ENCODE results near the gene DENND2C. TPM values are rescaled to one million over a fixed set of nuclear protein-coding genes. Genes with fewer than 3 reads are reported as not detected.

The DENND2C gene
- total and polyA plus RNA-seq, 2 donors from 2014 or later, result 0.88 to 2.5 TPM

DNA sequence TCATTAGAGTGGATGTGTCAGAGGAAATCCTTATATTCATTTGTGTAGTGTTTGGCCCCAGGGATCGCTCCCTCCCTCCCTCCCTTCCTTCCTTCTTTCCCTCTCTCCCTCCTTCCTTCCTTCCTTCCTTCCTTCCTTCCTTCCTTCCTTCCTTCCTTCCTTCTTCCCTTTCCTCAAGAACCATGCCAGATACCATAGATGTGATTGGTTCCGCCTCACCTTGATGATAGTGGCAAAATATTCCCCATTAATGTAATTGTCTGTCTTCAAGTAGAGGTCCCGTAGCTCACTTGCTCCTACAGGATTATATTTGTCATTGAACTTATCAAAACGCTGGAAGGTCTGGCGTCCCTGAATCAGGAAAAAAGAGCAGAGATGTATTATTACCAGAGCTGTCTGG is 7.8 kb upstream of the DENND2C start:
- intact Hi-C loops (cut with DNase I), result no loop called here

DNA sequence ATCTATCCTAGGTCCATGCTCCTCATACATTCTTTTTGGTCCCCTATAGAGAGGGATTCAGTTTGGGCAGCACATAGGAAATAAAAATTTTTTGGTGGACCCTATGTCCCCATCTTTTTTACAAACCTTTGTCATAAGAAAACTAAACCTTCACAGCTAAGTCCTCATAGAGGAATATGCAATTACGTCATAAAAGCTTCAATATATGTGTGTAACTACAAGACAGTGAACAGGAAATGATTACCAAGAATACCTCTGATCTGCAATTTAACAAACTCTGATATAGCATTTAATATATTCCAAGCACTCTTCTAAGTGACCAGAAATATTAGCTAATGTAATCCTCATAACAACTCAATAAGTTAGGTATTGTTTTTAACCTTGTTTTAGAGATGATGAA is 6.3 kb upstream of the DENND2C start:
- Histone ChIP-seq H3K9me3 (ENCODE audit: control insufficient read depth in 2 of 3, insufficient read depth in 1 of 3, low read length in 3 of 3) (no peaks in the 10 kb centered on the region), H3K4me3 (ENCODE audit: low read length in 3 of 3) (no peak overlapping the region), H3K27ac (ENCODE audit: low read depth in 2 of 2, low read length in 2 of 2) (no peak overlapping the region), H3K27me3 (ENCODE audit: control insufficient read depth, insufficient read depth, low read length) (no peaks in the 10 kb centered on the region), H3K9ac (ENCODE audit: low read length in 3 of 3) (no peak overlapping the region), H3K4me1 (ENCODE audit: control insufficient read depth in 2 of 3, insufficient read depth in 2 of 3, low read depth in 1 of 3, low read length in 3 of 3) (no peaks in the 10 kb centered on the region), H3K36me3 (ENCODE audit: control insufficient read depth in 2 of 3, insufficient read depth in 3 of 3, low read length in 3 of 3) (no peaks in the 10 kb centered on the region)
- no peak for FAIRE-seq
- no peak for DNase-seq
- TF ChIP-seq, protein P1, sequence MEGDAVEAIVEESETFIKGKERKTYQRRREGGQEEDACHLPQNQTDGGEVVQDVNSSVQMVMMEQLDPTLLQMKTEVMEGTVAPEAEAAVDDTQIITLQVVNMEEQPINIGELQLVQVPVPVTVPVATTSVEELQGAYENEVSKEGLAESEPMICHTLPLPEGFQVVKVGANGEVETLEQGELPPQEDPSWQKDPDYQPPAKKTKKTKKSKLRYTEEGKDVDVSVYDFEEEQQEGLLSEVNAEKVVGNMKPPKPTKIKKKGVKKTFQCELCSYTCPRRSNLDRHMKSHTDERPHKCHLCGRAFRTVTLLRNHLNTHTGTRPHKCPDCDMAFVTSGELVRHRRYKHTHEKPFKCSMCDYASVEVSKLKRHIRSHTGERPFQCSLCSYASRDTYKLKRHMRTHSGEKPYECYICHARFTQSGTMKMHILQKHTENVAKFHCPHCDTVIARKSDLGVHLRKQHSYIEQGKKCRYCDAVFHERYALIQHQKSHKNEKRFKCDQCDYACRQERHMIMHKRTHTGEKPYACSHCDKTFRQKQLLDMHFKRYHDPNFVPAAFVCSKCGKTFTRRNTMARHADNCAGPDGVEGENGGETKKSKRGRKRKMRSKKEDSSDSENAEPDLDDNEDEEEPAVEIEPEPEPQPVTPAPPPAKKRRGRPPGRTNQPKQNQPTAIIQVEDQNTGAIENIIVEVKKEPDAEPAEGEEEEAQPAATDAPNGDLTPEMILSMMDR (IDR thresholded peaks at IDR 0.05; ENCODE audit: borderline replicate concordance, extremely low read depth, insufficient read depth), result no peak
- intact Hi-C loops (cut with DNase I), result no loop called here

More for the DNA sequence above, 7.8 kb upstream of the DENND2C start:
- H3K9ac ChIP-seq (ENCODE audit: low read length in 3 of 3), result no peak overlapping the region
- no peaks in the 10 kb centered on the region for H3K4me1 ChIP-seq (ENCODE audit: control insufficient read depth in 2 of 3, insufficient read depth in 2 of 3, low read depth in 1 of 3, low read length in 3 of 3)
- no peak overlapping the region for H3K4me3 ChIP-seq (ENCODE audit: low read length in 3 of 3)
- FAIRE-seq, result no peak
- H3K27me3 ChIP-seq (ENCODE audit: control insufficient read depth, insufficient read depth, low read length), result no peaks in the 10 kb centered on the region
- H3K27ac ChIP-seq (ENCODE audit: low read depth in 2 of 2, low read length in 2 of 2), result no peak overlapping the region
- TF ChIP-seq, protein P1 (IDR thresholded peaks at IDR 0.05; ENCODE audit: borderline replicate concordance, extremely low read depth, insufficient read depth), result no peak
- H3K36me3 ChIP-seq (ENCODE audit: control insufficient read depth in 2 of 3, insufficient read depth in 3 of 3, low read length in 3 of 3), result no peaks in the 10 kb centered on the region
- H3K9me3 ChIP-seq (ENCODE audit: control insufficient read depth in 2 of 3, insufficient read depth in 1 of 3, low read length in 3 of 3), result no peaks in the 10 kb centered on the region
- DNase-seq, result no peak

DNA sequence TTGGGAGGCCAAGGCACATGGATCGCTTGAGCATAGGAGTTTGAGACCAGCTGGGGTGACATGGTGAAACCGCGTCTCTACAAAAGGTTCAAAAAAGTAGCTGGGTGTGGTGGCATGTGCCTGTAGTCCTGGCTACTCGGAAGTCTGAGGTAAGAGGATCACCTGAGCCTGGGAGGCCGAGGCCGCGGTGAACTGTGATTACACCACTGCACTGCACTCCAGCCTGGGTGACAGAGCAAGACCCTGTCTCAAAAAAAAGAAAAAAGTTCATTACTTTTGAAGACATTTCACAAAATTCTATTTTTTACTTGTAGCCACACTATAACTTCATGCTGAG is 2.1 kb upstream of the DENND2C start:
- peaks cover 0 to 4% (median 0%) of the 10 kb centered on the region in 3 donors for H3K4me1 ChIP-seq (ENCODE audit: control insufficient read depth in 2 of 3, insufficient read depth in 2 of 3, low read depth in 1 of 3, low read length in 3 of 3)
- TF ChIP-seq, protein P1 (IDR thresholded peaks at IDR 0.05; ENCODE audit: borderline replicate concordance, extremely low read depth, insufficient read depth), result no peak

More for the DNA sequence above, 2.1 kb upstream of the DENND2C start:
- Histone ChIP-seq H3K9ac (ENCODE audit: low read length in 3 of 3) (no peak overlapping the region), H3K4me3 (ENCODE audit: low read length in 3 of 3) (no peak overlapping the region), H3K27ac (ENCODE audit: low read depth in 2 of 2, low read length in 2 of 2) (no peak overlapping the region), H3K36me3 (ENCODE audit: control insufficient read depth in 2 of 3, insufficient read depth in 3 of 3, low read length in 3 of 3) (no peaks in the 10 kb centered on the region), H3K27me3 (ENCODE audit: control insufficient read depth, insufficient read depth, low read length) (no peaks in the 10 kb centered on the region), H3K9me3 (ENCODE audit: control insufficient read depth in 2 of 3, insufficient read depth in 1 of 3, low read length in 3 of 3) (no peaks in the 10 kb centered on the region)
- intact Hi-C loops (cut with DNase I), result no loop called here
- FAIRE-seq (no peak), DNase-seq (no peak)
